Astrocyte (in vitro differentiated cells and primary cell): ENCODE measurements around the gene PLEKHB2. TPM values are rescaled to one million over a fixed set of nuclear protein-coding genes. Genes with fewer than 3 reads are reported as not detected.
A peak's percentile ranks its signal among the peaks of the same experiment; 100 is the strongest.

Source experiments
- DNase-seq: peaks from one replicate; pipeline ENCODE4 v3.0.0-alpha.2; 2010; ENCODE audit warnings: low read depth
- FAIRE-seq: peaks from 2 replicates; lab custom pipeline; 2011; peaks lifted over from hg19 to GRCh38; lab: Jason Lieb, UNC
- H2AFZ ChIP-seq: 2 replicates; pipeline ENCODE4 v1.6.0; 2012; ENCODE audit warnings: low read depth, low read length, inconsistent platforms
- H3K27ac ChIP-seq: 2 replicates; pipeline ENCODE4 v1.5.1; 2011; ENCODE audit warnings: low read depth, low read length, inconsistent platforms
- H3K27me3 ChIP-seq: 2 replicates; pipeline ENCODE4 v1.6.0; 2011; ENCODE audit warnings: low read length, inconsistent platforms; ENCODE audit not compliant: insufficient read depth
- H3K36me3 ChIP-seq: 2 replicates; pipeline ENCODE4 v1.5.1; 2011; ENCODE audit warnings: low read length, inconsistent platforms; ENCODE audit not compliant: insufficient read depth
- H3K4me1 ChIP-seq: 2 replicates; pipeline ENCODE4 v1.5.1; 2011; ENCODE audit warnings: low read length, inconsistent platforms; ENCODE audit not compliant: insufficient read depth
- H3K4me2 ChIP-seq: 2 replicates; pipeline ENCODE4 v1.6.0; 2012; ENCODE audit warnings: low read length, inconsistent platforms
- H3K4me3 ChIP-seq: 2 replicates; pipeline ENCODE4 v1.5.1; 2011; ENCODE audit warnings: low read depth, mild to moderate bottlenecking, low read length, inconsistent platforms; ENCODE audit not compliant: insufficient read depth
- H3K79me2 ChIP-seq: 2 replicates; pipeline ENCODE4 v1.6.0; 2012; ENCODE audit warnings: mild to moderate bottlenecking, low read length, inconsistent platforms; ENCODE audit not compliant: insufficient read depth
- H3K9ac ChIP-seq: 2 replicates; pipeline ENCODE4 v1.6.0; 2012; ENCODE audit warnings: mild to moderate bottlenecking, low read length, inconsistent platforms
- H3K9me3 ChIP-seq: 2 replicates; pipeline ENCODE4 v1.5.1; 2012; ENCODE audit warnings: low read depth, mild to moderate bottlenecking, low read length, inconsistent platforms; ENCODE audit not compliant: insufficient read depth
- H4K20me1 ChIP-seq: 2 replicates; pipeline ENCODE4 v1.6.0; 2012; ENCODE audit warnings: low read length, inconsistent platforms; ENCODE audit not compliant: insufficient read depth
- H3K27ac Mint-ChIP-seq: one replicate; pipeline ENCODE4 v1.8.0; 2021; ENCODE audit warnings: mild to moderate bottlenecking, mixed read lengths; ENCODE audit not compliant: unreplicated experiment
- H3K27me3 Mint-ChIP-seq: one replicate; pipeline ENCODE4 v1.8.0; 2021; ENCODE audit warnings: low read depth, mixed read lengths; ENCODE audit not compliant: unreplicated experiment
- H3K36me3 Mint-ChIP-seq: one replicate; pipeline ENCODE4 v1.8.0; 2021; ENCODE audit warnings: low read depth, mixed read lengths; ENCODE audit not compliant: unreplicated experiment
- H3K4me1 Mint-ChIP-seq: one replicate; pipeline ENCODE4 v1.8.0; 2021; ENCODE audit warnings: low read depth, mixed read lengths; ENCODE audit not compliant: unreplicated experiment
- H3K4me3 Mint-ChIP-seq: one replicate; pipeline ENCODE4 v1.8.0; 2021; ENCODE audit warnings: mild to moderate bottlenecking, moderate library complexity, mixed read lengths; ENCODE audit not compliant: unreplicated experiment
- H3K9me3 Mint-ChIP-seq: one replicate; pipeline ENCODE4 v1.8.0; 2021; ENCODE audit warnings: mild to moderate bottlenecking, mixed read lengths; ENCODE audit not compliant: unreplicated experiment
- EZH2 ChIP-seq: IDR thresholded peaks from 2 replicates; pipeline ENCODE4 v1.6.1; 2012; ENCODE audit warnings: mild to moderate bottlenecking, low read length, inconsistent platforms; ENCODE audit not compliant: insufficient read depth
- total RNA-seq: library from RNA; stranded (reverse); gene quantifications from 2 replicates; pipeline ENCODE4 v1.2.1, GENCODE V29; 2021
- TF ChIP-seq, protein P1 (sequence below): IDR thresholded peaks from 2 replicates; pipeline ENCODE4 v1.5.1; 2011; ENCODE audit warnings: low read depth, mild to moderate bottlenecking, inconsistent platforms, low read length, moderate library complexity; ENCODE audit not compliant: insufficient read depth

PLEKHB2 gene
- total RNA-seq, 1 donor from 2014 or later, result 100 TPM

DNA sequence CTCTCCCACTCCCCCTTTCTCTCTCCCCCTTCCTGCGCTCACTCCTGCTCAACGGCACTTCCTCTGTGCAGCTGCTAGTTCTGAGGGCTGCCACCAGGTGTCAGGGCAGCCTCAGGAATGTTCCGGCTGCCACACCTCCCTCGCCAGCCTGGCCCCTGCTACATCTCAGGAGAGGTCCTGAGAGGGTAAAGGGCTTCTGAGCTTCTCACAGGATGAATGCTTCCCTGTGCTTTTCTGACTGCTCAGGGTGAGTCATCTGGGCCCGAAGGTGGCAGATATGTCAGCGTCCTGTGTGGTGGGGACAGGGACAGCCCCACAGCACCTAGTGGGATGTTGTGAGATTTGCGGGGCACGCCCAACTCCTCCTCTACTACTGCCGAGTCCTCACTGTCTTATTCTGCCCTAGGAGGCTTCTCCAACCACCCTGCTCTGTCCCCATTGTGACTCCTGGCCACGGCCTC, 49.0 kb downstream of the PLEKHB2 start:
- Histone ChIP-seq H3K9me3 (no peaks in the 10 kb centered on the region), H3K4me1 (no peaks in the 10 kb centered on the region), H3K4me2 (no peak overlapping the region), H3K9ac (no peak overlapping the region), H3K27me3 (no peaks in the 10 kb centered on the region), H2AFZ (peak overlapping the region; percentile 12), H3K36me3 (no peaks in the 10 kb centered on the region), H4K20me1 (no peaks in the 10 kb centered on the region), H3K79me2 (no peaks in the 10 kb centered on the region), H3K4me3 (no peak overlapping the region), H3K27ac (no peak overlapping the region)
- Mint-ChIP-seq H3K4me3 (no peak overlapping the region), H3K36me3 (peaks cover 8% of the 10 kb centered on the region), H3K9me3 (no peaks in the 10 kb centered on the region), H3K27ac (peak overlapping the region; percentile 34), H3K27me3 (peaks cover 4% of the 10 kb centered on the region), H3K4me1 (peaks cover 5% of the 10 kb centered on the region)
- no peak for TF ChIP-seq EZH2
- TF ChIP-seq, protein P1, sequence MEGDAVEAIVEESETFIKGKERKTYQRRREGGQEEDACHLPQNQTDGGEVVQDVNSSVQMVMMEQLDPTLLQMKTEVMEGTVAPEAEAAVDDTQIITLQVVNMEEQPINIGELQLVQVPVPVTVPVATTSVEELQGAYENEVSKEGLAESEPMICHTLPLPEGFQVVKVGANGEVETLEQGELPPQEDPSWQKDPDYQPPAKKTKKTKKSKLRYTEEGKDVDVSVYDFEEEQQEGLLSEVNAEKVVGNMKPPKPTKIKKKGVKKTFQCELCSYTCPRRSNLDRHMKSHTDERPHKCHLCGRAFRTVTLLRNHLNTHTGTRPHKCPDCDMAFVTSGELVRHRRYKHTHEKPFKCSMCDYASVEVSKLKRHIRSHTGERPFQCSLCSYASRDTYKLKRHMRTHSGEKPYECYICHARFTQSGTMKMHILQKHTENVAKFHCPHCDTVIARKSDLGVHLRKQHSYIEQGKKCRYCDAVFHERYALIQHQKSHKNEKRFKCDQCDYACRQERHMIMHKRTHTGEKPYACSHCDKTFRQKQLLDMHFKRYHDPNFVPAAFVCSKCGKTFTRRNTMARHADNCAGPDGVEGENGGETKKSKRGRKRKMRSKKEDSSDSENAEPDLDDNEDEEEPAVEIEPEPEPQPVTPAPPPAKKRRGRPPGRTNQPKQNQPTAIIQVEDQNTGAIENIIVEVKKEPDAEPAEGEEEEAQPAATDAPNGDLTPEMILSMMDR, result peak; percentile 73
- peak; percentile 25 for DNase-seq
- FAIRE-seq, result no peak

DNA sequence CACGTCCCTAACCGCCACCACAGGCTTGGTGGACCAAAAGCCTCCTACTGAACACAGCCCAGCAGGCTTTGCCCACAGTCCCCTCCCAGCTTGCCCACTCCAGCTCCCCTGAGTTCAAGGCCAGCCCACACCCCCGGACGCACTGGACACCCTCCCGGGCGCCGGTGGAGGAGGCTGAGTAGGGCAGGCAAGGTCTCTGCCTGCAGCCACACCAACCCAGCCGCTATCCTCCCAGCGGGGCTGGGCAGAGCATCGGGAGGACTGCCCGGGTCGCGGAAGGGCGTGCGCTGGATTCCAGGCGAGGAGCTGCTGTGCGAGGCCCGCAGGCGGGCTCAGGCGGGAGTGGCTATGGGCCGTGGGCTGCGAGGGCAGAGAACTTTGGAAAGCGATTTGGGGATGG, 49.5 kb downstream of the PLEKHB2 start:
- Histone ChIP-seq H3K9me3 (no peaks in the 10 kb centered on the region), H3K4me3 (no peak overlapping the region), H4K20me1 (no peaks in the 10 kb centered on the region), H3K4me1 (no peaks in the 10 kb centered on the region), H3K4me2 (no peak overlapping the region), H3K27me3 (no peaks in the 10 kb centered on the region), H3K9ac (no peak overlapping the region), H3K36me3 (no peaks in the 10 kb centered on the region), H3K27ac (no peak overlapping the region), H2AFZ (no peak overlapping the region), H3K79me2 (no peaks in the 10 kb centered on the region)
- no peak overlapping the region for H3K4me3 Mint-ChIP-seq
- H3K27me3 Mint-ChIP-seq, result peaks cover 5% of the 10 kb centered on the region
- peaks cover 4% of the 10 kb centered on the region for H3K4me1 Mint-ChIP-seq
- TF ChIP-seq EZH2, result no peak
- TF ChIP-seq, protein P1, result no peak
- H3K36me3 Mint-ChIP-seq, result peaks cover 7% of the 10 kb centered on the region
- DNase-seq, result no peak
- no peak for FAIRE-seq
- H3K9me3 Mint-ChIP-seq, result no peaks in the 10 kb centered on the region
- no peak overlapping the region for H3K27ac Mint-ChIP-seq

DNA sequence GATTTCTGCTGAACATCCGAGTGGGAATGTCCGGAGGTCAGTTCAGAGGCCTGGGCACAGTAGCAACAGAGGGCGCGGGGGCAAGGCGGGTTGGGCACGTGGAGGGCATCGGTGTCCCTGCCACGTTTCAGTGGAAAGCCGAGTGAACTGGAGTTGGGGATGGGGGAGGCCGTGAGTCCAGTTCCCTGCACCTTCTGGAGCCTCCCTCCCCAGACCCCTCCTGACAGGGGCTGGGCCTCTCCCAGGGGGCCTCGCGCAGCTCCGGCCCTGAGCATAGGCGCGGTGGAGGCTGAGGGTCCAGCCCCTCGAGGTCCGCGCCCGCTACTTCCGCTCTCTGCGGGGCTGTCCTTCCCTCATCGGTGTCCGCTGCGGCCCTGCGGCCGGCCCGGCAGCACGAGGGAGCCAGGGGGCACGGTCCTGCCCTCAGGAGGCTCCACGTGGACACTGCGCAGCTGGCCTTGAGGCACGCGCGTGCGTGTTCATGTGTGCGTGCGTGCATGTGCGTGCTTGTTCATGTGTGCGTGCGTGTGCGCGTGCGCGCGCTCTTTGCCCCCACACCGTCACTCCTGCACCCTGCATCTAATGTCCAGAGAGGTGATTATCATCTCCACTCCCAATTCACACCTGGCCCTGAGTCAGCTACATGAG, 50.2 kb downstream of the PLEKHB2 start:
- peaks cover 5% of the 10 kb centered on the region for H3K27me3 Mint-ChIP-seq
- H3K4me3 Mint-ChIP-seq, result no peak overlapping the region
- peaks cover 4% of the 10 kb centered on the region for H3K36me3 Mint-ChIP-seq
- FAIRE-seq (no peak), DNase-seq (no peak)
- H3K79me2 ChIP-seq, result no peaks in the 10 kb centered on the region
- H4K20me1 ChIP-seq, result no peaks in the 10 kb centered on the region
- TF ChIP-seq, protein P1, result no peak
- TF ChIP-seq EZH2, result no peak
- no peaks in the 10 kb centered on the region for H3K4me1 ChIP-seq
- H3K9ac ChIP-seq, result no peak overlapping the region
- no peaks in the 10 kb centered on the region for H3K9me3 ChIP-seq
- H3K27ac ChIP-seq, result no peak overlapping the region
- no peaks in the 10 kb centered on the region for H3K9me3 Mint-ChIP-seq
- no peaks in the 10 kb centered on the region for H3K27me3 ChIP-seq
- no peak overlapping the region for H3K4me2 ChIP-seq
- H2AFZ ChIP-seq, result no peak overlapping the region
- H3K27ac Mint-ChIP-seq, result peak overlapping the region; percentile 79
- no peaks in the 10 kb centered on the region for H3K36me3 ChIP-seq
- no peak overlapping the region for H3K4me3 ChIP-seq
- peaks cover 4% of the 10 kb centered on the region for H3K4me1 Mint-ChIP-seq
